SK-N-SH treated with all-trans-retinoic acid at 6 μM for 48 hours (cell line): Measurements from ENCODE around the gene SEMA4D.

Source experiments
- ATAC-seq: fragments of 200-7000 bp; cut with Tn5 transposase; 3 replicates; pipeline ENCODE4 v1.9.1; 2020; ENCODE audit warnings: mild to moderate bottlenecking, moderate library complexity
- ARNTL ChIP-seq: fragments of 450-650 bp; formaldehyde crosslinking; IDR thresholded peaks from 2 replicates; pipeline ENCODE4 v1.5.0; 2020; ENCODE audit warnings: low read depth, mild to moderate bottlenecking, moderate library complexity, borderline replicate concordance
- BACH2 ChIP-seq: fragments of 250-450 bp; sonication (Bioruptor Pico); IDR thresholded peaks from 2 replicates; pipeline ENCODE4 v1.9.0; 2021; ENCODE audit warnings: mild to moderate bottlenecking, borderline replicate concordance
- CSDC2 ChIP-seq: fragments of 250-450 bp; sonication (Bioruptor Pico); IDR thresholded peaks from 2 replicates; pipeline ENCODE4 v1.5.0; 2020; ENCODE audit warnings: mild to moderate bottlenecking, moderate library complexity
- ESRRG ChIP-seq: fragments of 250-450 bp; sonication (Bioruptor Pico); IDR thresholded peaks from 2 replicates; pipeline ENCODE4 v1.6.1; 2021; ENCODE audit warnings: mild to moderate bottlenecking
- GLIS3 ChIP-seq: fragments of 250-450 bp; sonication (Bioruptor Pico); IDR thresholded peaks from 2 replicates; pipeline ENCODE4 v1.5.0; 2020; ENCODE audit warnings: mild to moderate bottlenecking, moderate library complexity
- ISL1 ChIP-seq: fragments of 250-450 bp; sonication (Bioruptor Pico); IDR thresholded peaks from 2 replicates; pipeline ENCODE4 v2.1.2; 2022; ENCODE audit warnings: mild to moderate bottlenecking, moderate library complexity
- OSR1 ChIP-seq: fragments of 250-450 bp; sonication (Bioruptor Pico); IDR thresholded peaks from 2 replicates; pipeline ENCODE4 v1.8.0; 2022; ENCODE audit warnings: moderate library complexity, mild to moderate bottlenecking, inconsistent platforms
- PPARA ChIP-seq: fragments of 250-450 bp; sonication (Bioruptor Pico); IDR thresholded peaks from 2 replicates; pipeline ENCODE4 v1.5.0; 2020; ENCODE audit warnings: mild to moderate bottlenecking, borderline replicate concordance
- TCF4 ChIP-seq: fragments of 250-450 bp; sonication (Bioruptor Pico); IDR thresholded peaks from 2 replicates; pipeline ENCODE4 v1.8.0; 2021; ENCODE audit warnings: mild to moderate bottlenecking, moderate library complexity, borderline replicate concordance
- TOX ChIP-seq: fragments of 250-450 bp; sonication (Bioruptor Pico); IDR thresholded peaks from 2 replicates; pipeline ENCODE4 v1.8.0; 2021; ENCODE audit warnings: mild to moderate bottlenecking, moderate library complexity, borderline replicate concordance
- ZC3H10 ChIP-seq: fragments of 250-450 bp; sonication (Bioruptor Pico); IDR thresholded peaks from 2 replicates; pipeline ENCODE4 v1.5.1; 2021; ENCODE audit warnings: mild to moderate bottlenecking, moderate library complexity
- ZFP3 ChIP-seq: fragments of 250-450 bp; sonication (Bioruptor Pico); IDR thresholded peaks from 2 replicates; pipeline ENCODE4 v1.5.0; 2020; ENCODE audit warnings: mild to moderate bottlenecking, moderate library complexity
- ZFP30 ChIP-seq: fragments of 450-650 bp; formaldehyde crosslinking; IDR thresholded peaks from 2 replicates; pipeline ENCODE4 v1.5.0; 2022; ENCODE audit warnings: mild to moderate bottlenecking, moderate library complexity
- ZNF565 ChIP-seq: fragments of 450-650 bp; formaldehyde crosslinking; conservative IDR thresholded peaks from 2 replicates; pipeline ENCODE4 v1.5.0; 2020; ENCODE audit warnings: low read depth, mild to moderate bottlenecking, moderate library complexity
- ZNF8 ChIP-seq: fragments of 450-650 bp; formaldehyde crosslinking; IDR thresholded peaks from 2 replicates; pipeline ENCODE4 v1.5.0; 2020; ENCODE audit warnings: mild to moderate bottlenecking, moderate library complexity
- TF ChIP-seq, protein P1 (sequence below): fragments of 250-450 bp; sonication (Bioruptor Pico); IDR thresholded peaks from 2 replicates; pipeline ENCODE4 v1.5.1; 2020; ENCODE audit warnings: low read depth, mild to moderate bottlenecking, moderate library complexity
- TF ChIP-seq, protein P2 (sequence below): fragments of 250-450 bp; sonication (Bioruptor Pico); IDR thresholded peaks from 2 replicates; pipeline ENCODE4 v1.8.0; 2020; ENCODE audit warnings: mild to moderate bottlenecking, moderate library complexity, borderline replicate concordance
- TF ChIP-seq, protein P3 (sequence below): fragments of 250-450 bp; sonication (Bioruptor Pico); IDR thresholded peaks from 2 replicates; pipeline ENCODE4 v1.5.0; 2020; ENCODE audit warnings: mild to moderate bottlenecking, moderate library complexity
- TF ChIP-seq, protein P4 (sequence below): fragments of 250-450 bp; sonication (Bioruptor Pico); IDR thresholded peaks from 2 replicates; pipeline ENCODE4 v1.5.1; 2021; ENCODE audit warnings: mild to moderate bottlenecking, moderate library complexity

SEMA4D gene

DNA sequence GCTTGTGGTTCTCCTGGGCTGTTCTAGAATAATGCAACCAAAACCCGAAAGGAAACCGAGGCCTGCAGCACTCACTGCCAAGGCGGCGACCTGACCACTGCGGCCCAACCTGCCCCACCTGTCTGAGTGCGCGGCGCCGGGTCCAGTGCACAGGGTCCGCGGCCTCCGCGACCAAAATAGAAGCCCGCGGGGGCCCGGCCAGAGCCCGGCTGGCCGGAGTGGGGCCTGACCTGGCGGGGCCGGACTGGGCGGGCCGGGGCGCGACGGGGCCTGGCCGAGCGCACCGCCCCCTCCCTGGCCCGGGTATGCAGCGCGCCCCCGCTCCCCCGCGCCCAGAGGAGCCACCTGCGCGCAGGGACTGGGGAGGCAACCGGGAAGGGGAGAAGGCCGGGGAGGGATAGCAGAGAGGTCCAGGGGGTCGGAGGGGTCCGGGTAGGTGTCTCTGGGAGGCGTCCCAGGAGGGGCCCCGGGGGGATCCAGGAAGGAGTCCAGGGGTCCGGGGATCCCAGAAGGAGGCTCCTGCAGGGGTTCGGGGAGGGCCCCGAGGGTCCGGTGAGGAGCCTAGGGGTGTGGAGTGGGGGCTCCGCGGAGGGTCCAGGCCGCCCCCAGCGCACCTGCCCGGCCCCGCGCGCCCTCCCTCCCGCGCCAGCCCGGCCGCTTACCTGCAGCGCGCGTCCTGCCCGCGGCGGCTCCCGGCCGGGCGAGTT is 503 bp downstream of the SEMA4D start:
- ATAC-seq, result peak; percentile 42
- no peak for TF ChIP-seq ZNF565 (CRISPR knock-in tag)
- TF ChIP-seq, protein P1, sequence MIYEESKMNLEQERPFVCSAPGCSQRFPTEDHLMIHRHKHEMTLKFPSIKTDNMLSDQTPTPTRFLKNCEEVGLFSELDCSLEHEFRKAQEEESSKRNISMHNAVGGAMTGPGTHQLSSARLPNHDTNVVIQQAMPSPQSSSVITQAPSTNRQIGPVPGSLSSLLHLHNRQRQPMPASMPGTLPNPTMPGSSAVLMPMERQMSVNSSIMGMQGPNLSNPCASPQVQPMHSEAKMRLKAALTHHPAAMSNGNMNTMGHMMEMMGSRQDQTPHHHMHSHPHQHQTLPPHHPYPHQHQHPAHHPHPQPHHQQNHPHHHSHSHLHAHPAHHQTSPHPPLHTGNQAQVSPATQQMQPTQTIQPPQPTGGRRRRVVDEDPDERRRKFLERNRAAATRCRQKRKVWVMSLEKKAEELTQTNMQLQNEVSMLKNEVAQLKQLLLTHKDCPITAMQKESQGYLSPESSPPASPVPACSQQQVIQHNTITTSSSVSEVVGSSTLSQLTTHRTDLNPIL (CRISPR knock-in tag), result no peak
- TF ChIP-seq ARNTL (CRISPR knock-in tag), result no peak
- TF ChIP-seq ZC3H10, result no peak
- no peak for TF ChIP-seq CSDC2
- no peak for TF ChIP-seq GLIS3 (CRISPR knock-in tag)

DNA sequence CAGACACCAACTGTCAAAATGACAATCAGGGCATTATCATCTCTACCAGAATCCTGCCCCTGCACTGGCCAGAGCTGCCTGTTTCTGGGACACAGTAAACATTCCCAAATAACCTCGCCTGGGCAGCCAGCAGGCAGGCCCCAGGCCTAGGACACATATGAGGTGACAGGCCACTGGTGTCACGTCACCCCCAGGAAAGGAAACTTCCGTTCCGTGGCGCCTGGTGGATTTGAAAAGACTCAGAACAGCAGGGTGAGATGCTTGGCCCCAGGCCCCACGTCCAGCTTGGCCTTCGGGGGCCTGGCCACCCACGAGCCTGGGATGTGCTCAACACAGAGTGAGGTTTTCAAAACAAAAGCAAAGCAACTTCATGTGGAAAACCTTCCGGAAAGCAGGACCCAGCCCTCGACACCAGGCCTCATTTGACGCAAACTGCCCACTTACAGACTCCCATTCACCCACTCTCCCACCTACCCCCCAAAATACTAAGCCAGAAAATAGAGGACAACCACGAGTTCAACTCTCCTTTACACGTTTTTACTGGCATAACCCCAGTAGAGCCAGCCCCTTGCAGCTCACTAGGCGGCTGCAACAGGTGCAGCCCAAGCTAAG is 1.2 kb downstream of the SEMA4D start:
- ATAC-seq, result peak; percentile 26

DNA sequence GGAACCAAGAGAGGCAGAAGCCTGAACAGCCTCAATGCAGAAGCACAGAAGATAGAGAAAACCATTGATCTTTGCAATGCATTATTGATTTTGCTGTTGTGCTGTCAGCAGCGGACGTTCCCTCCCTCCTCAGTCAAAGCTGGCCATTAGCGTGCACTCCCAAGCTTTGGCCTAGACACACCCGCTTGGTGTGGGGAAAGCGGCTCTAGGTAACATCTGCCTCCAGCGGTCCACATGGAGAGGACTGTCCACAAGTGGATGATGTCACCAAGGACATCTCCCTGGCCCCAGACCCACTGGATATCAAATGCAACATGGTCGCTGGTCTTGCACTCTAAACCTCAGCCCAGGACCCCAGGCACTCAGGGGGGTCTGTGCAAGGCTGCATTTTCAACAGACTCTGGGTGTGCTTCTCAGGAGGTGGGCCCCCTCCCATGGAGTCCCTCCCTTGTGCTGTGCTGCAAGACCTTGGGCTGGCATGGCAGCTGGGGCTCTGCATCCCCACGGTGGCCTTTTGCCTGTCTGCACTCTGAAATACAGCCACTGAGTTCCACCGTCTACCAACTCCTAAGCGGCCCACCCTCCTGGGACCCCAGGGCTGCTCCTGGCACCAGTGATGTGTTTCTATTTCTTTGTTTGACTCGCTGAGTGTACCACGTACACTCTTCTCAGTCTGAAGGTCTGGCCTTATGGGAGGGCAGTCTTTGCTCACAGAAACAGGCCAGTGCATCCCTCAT is 1.9 kb downstream of the SEMA4D start:
- TF ChIP-seq TCF4 (CRISPR knock-in tag) (no peak), ISL1 (no peak), ESRRG (no peak), ZFP30 (CRISPR knock-in tag) (no peak), GLIS3 (CRISPR knock-in tag) (no peak)
- TF ChIP-seq, protein P1 (CRISPR knock-in tag), result no peak
- TF ChIP-seq, protein P2, sequence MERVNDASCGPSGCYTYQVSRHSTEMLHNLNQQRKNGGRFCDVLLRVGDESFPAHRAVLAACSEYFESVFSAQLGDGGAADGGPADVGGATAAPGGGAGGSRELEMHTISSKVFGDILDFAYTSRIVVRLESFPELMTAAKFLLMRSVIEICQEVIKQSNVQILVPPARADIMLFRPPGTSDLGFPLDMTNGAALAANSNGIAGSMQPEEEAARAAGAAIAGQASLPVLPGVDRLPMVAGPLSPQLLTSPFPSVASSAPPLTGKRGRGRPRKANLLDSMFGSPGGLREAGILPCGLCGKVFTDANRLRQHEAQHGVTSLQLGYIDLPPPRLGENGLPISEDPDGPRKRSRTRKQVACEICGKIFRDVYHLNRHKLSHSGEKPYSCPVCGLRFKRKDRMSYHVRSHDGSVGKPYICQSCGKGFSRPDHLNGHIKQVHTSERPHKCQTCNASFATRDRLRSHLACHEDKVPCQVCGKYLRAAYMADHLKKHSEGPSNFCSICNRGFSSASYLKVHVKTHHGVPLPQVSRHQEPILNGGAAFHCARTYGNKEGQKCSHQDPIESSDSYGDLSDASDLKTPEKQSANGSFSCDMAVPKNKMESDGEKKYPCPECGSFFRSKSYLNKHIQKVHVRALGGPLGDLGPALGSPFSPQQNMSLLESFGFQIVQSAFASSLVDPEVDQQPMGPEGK, result no peak
- no peak for ATAC-seq

More for the DNA sequence above, 1.2 kb downstream of the SEMA4D start:
- TF ChIP-seq BACH2 (CRISPR knock-in tag), result no peak
- TF ChIP-seq GLIS3 (CRISPR knock-in tag), result no peak
- TF ChIP-seq TCF4 (CRISPR knock-in tag), result no peak
- TF ChIP-seq, protein P2, result no peak
- no peak for TF ChIP-seq OSR1 (CRISPR knock-in tag)
- TF ChIP-seq ZNF565 (CRISPR knock-in tag), result no peak
- TF ChIP-seq ZNF8, result no peak
- TF ChIP-seq ESRRG, result no peak
- no peak for TF ChIP-seq ARNTL (CRISPR knock-in tag)
- no peak for TF ChIP-seq ZFP3 (CRISPR knock-in tag)
- TF ChIP-seq ZFP30 (CRISPR knock-in tag), result no peak
- no peak for TF ChIP-seq PPARA (CRISPR knock-in tag)
- no peak for TF ChIP-seq TOX
- TF ChIP-seq, protein P3, sequence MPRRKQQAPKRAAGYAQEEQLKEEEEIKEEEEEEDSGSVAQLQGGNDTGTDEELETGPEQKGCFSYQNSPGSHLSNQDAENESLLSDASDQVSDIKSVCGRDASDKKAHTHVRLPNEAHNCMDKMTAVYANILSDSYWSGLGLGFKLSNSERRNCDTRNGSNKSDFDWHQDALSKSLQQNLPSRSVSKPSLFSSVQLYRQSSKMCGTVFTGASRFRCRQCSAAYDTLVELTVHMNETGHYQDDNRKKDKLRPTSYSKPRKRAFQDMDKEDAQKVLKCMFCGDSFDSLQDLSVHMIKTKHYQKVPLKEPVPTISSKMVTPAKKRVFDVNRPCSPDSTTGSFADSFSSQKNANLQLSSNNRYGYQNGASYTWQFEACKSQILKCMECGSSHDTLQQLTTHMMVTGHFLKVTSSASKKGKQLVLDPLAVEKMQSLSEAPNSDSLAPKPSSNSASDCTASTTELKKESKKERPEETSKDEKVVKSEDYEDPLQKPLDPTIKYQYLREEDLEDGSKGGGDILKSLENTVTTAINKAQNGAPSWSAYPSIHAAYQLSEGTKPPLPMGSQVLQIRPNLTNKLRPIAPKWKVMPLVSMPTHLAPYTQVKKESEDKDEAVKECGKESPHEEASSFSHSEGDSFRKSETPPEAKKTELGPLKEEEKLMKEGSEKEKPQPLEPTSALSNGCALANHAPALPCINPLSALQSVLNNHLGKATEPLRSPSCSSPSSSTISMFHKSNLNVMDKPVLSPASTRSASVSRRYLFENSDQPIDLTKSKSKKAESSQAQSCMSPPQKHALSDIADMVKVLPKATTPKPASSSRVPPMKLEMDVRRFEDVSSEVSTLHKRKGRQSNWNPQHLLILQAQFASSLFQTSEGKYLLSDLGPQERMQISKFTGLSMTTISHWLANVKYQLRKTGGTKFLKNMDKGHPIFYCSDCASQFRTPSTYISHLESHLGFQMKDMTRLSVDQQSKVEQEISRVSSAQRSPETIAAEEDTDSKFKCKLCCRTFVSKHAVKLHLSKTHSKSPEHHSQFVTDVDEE (CRISPR knock-in tag), result no peak
- TF ChIP-seq, protein P4, sequence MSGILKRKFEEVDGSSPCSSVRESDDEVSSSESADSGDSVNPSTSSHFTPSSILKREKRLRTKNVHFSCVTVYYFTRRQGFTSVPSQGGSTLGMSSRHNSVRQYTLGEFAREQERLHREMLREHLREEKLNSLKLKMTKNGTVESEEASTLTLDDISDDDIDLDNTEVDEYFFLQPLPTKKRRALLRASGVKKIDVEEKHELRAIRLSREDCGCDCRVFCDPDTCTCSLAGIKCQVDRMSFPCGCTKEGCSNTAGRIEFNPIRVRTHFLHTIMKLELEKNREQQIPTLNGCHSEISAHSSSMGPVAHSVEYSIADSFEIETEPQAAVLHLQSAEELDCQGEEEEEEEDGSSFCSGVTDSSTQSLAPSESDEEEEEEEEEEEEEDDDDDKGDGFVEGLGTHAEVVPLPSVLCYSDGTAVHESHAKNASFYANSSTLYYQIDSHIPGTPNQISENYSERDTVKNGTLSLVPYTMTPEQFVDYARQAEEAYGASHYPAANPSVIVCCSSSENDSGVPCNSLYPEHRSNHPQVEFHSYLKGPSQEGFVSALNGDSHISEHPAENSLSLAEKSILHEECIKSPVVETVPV (CRISPR knock-in tag), result no peak
- no peak for TF ChIP-seq ISL1
- TF ChIP-seq, all 23 proteins: peak for 0
